BLaER1 treated with 17β-estradiol and CSF1 and Interleukin-3, amounts not matched to agents 10 nM and 100 nM (cell line): ENCODE measurements around the gene ABHD17A.
A peak's percentile ranks its signal among the peaks of the same experiment; 100 is the strongest.

ENCODE experiments used
- H3K27ac ChIP-seq, 11 experiments: shearing (Covaris generic); formaldehyde crosslinking; 2 replicates each; pipeline ENCODE4 v1.8.1; 2022
- H3K27me3 ChIP-seq, 11 experiments: shearing (Covaris generic); formaldehyde crosslinking; 2 replicates each; pipeline ENCODE4 v1.8.1; 2022
- H3K36me3 ChIP-seq, 11 experiments: shearing (Covaris generic); formaldehyde crosslinking; 2 replicates each; pipeline ENCODE4 v1.8.1; 2022
- H3K4me1 ChIP-seq, 10 experiments: shearing (Covaris generic); formaldehyde crosslinking; 2 replicates each; pipeline ENCODE4 v1.8.1; 2022
- H3K4me2 ChIP-seq, 11 experiments: shearing (Covaris generic); formaldehyde crosslinking; 2 replicates each; pipeline ENCODE4 v1.8.1; 2022
- H3K4me3 ChIP-seq, 10 experiments: shearing (Covaris generic); formaldehyde crosslinking; 2 replicates each; pipeline ENCODE4 v1.8.1; 2022
- H3K9ac ChIP-seq, 11 experiments: shearing (Covaris generic); formaldehyde crosslinking; 2 replicates each; pipeline ENCODE4 v1.8.1; 2022
- H3K9me3 ChIP-seq, 11 experiments: shearing (Covaris generic); formaldehyde crosslinking; replicated peaks in 1 of 11; 2 replicates each; pipeline ENCODE4 v1.8.1; 2022
- H4K20me1 ChIP-seq, 11 experiments: shearing (Covaris generic); formaldehyde crosslinking; 2 replicates each; pipeline ENCODE4 v1.8.1; 2022
- Cebpa-rat ChIP-seq, 11 experiments: shearing (Covaris generic); IDR thresholded peaks; 2 replicates each; pipeline ENCODE4 v1.8.1; 2022

The ABHD17A gene

GRCh38 chr19:1843646-1844394 lies 41.5 kb downstream of the ABHD17A start:
- H3K4me2 ChIP-seq, result peak overlapping the region; percentile 95 to 100 (median 97)
- H3K9me3 ChIP-seq, result no peaks in the 10 kb centered on the region
- H3K4me3 ChIP-seq, result peak overlapping the region; percentile 48 to 65 (median 57)
- no peak for TF ChIP-seq Cebpa-rat (IDR thresholded peaks at IDR 0.05)
- H4K20me1 ChIP-seq, result peaks cover 61 to 94% (median 93%) of the 10 kb centered on the region in 11 experiments
- H3K27ac ChIP-seq, result peak overlapping the region; percentile 60 to 100 (median 78)
- H3K4me1 ChIP-seq, result peaks cover 84 to 88% (median 87%) of the 10 kb centered on the region in 10 experiments
- H3K9ac ChIP-seq, result peak overlapping the region; percentile 67 to 100 (median 99)
- no peaks in the 10 kb centered on the region for H3K27me3 ChIP-seq
- H3K36me3 ChIP-seq, result peaks cover 6 to 48% (median 38%) of the 10 kb centered on the region in 11 experiments; a peak in 20 of 22 replicates

- Histone ChIP-seq H3K36me3 (peaks cover 6 to 55% (median 45%) of the 10 kb centered on the region in 11 experiments; a peak in 20 of 22 replicates), H3K9ac (peak overlapping the region; percentile 67 to 100 (median 99)), H3K4me1 (peaks cover 89 to 95% (median 93%) of the 10 kb centered on the region in 10 experiments), H4K20me1 (peaks cover 68 to 100% (median 100%) of the 10 kb centered on the region in 11 experiments), H3K9me3 (no peaks in the 10 kb centered on the region), H3K27ac (peak overlapping the region; percentile 60 to 100 (median 78)), H3K4me2 (peak overlapping the region; percentile 95 to 100 (median 97)), H3K4me3 (peak overlapping the region; percentile 48 to 65 (median 57)), H3K27me3 (no peaks in the 10 kb centered on the region)
- no peak for TF ChIP-seq Cebpa-rat (IDR thresholded peaks at IDR 0.05)
Measured at GRCh38 chr19:1843116-1843515, 42.2 kb downstream of the ABHD17A start.

- Histone ChIP-seq H3K4me2 (peak overlapping the region; percentile 95 to 100 (median 97)), H3K27ac (peak overlapping the region; percentile 49 to 100 (median 76); a peak in 21 of 22 replicates), H4K20me1 (peaks cover 71 to 100% (median 100%) of the 10 kb centered on the region in 11 experiments), H3K4me3 (peak overlapping the region; percentile 37 to 65 (median 57)), H3K36me3 (peaks cover 6 to 64% (median 51%) of the 10 kb centered on the region in 11 experiments; a peak in 20 of 22 replicates), H3K9me3 (no peaks in the 10 kb centered on the region), H3K4me1 (peaks cover 91 to 100% (median 98%) of the 10 kb centered on the region in 10 experiments), H3K9ac (peak overlapping the region; percentile 67 to 100 (median 99)), H3K27me3 (no peaks in the 10 kb centered on the region)
- no peak for TF ChIP-seq Cebpa-rat (IDR thresholded peaks at IDR 0.05)
Measured at GRCh38 chr19:1841209-1841924, 43.9 kb downstream of the ABHD17A start.

- peaks cover 6 to 64% (median 45%) of the 10 kb centered on the region in 11 experiments; a peak in 21 of 22 replicates for H3K36me3 ChIP-seq
- H3K9me3 ChIP-seq, result no peaks in the 10 kb centered on the region
- peak overlapping the region; percentile 26 to 100 (median 72); a peak in 18 of 22 replicates for H3K27ac ChIP-seq
- TF ChIP-seq Cebpa-rat (IDR thresholded peaks at IDR 0.05), result no peak
- H4K20me1 ChIP-seq, result peaks cover 71 to 100% (median 100%) of the 10 kb centered on the region in 11 experiments
- no peaks in the 10 kb centered on the region for H3K27me3 ChIP-seq
- H3K4me3 ChIP-seq, result peak overlapping the region; percentile 37 to 65 (median 57)
- peak overlapping the region; percentile 95 to 100 (median 97) for H3K4me2 ChIP-seq
- H3K4me1 ChIP-seq, result peaks cover 88 to 100% (median 96%) of the 10 kb centered on the region in 10 experiments
- peak overlapping the region; percentile 67 to 100 (median 99) for H3K9ac ChIP-seq
Measured at GRCh38 chr19:1840541-1841115, 44.7 kb downstream of the ABHD17A start.

- peak overlapping the region in 7 of 11 experiments; percentile 2 to 100 (median 49); a peak in 9 of 22 replicates for H3K27ac ChIP-seq
- no peaks in the 10 kb centered on the region for H3K27me3 ChIP-seq
- H3K36me3 ChIP-seq, result peaks cover 4 to 64% (median 45%) of the 10 kb centered on the region in 11 experiments; a peak in 20 of 22 replicates
- no peak for TF ChIP-seq Cebpa-rat (IDR thresholded peaks at IDR 0.05)
- peak overlapping the region; percentile 67 to 100 (median 99); a peak in 17 of 22 replicates for H3K9ac ChIP-seq
- H3K4me1 ChIP-seq, result peaks cover 82 to 98% (median 93%) of the 10 kb centered on the region in 10 experiments
- peak overlapping the region in 7 of 10 experiments; percentile 42 to 65 (median 58); a peak in 8 of 20 replicates for H3K4me3 ChIP-seq
- H3K4me2 ChIP-seq, result peak overlapping the region; percentile 95 to 100 (median 97)
- H3K9me3 ChIP-seq, result no peaks in the 10 kb centered on the region
- peaks cover 71 to 100% (median 100%) of the 10 kb centered on the region in 11 experiments for H4K20me1 ChIP-seq
Measured at GRCh38 chr19:1839658-1840540, 45.4 kb downstream of the ABHD17A start.

- Histone ChIP-seq H3K4me2 (peak overlapping the region; percentile 16 to 100 (median 37); a peak in 18 of 22 replicates), H3K4me3 (no peak overlapping the region), H3K36me3 (peaks cover 19 to 73% (median 61%) of the 10 kb centered on the region in 11 experiments), H3K9ac (peak overlapping the region in 5 of 11 experiments; percentile 1 to 44 (median 39); a peak in 7 of 22 replicates), H3K27ac (peak overlapping the region in 1 of 11 experiments; percentile 12; a peak in 1 of 22 replicates), H4K20me1 (peaks cover 85 to 100% (median 100%) of the 10 kb centered on the region in 11 experiments), H3K27me3 (no peaks in the 10 kb centered on the region), H3K9me3 (no peaks in the 10 kb centered on the region), H3K4me1 (peaks cover 60 to 94% (median 78%) of the 10 kb centered on the region in 10 experiments)
- TF ChIP-seq Cebpa-rat (IDR thresholded peaks at IDR 0.05), result no peak
Measured at GRCh38 chr19:1837625-1838105, 47.6 kb downstream of the ABHD17A start.

GRCh38 chr19:1837222-1837565 lies 48.1 kb downstream of the ABHD17A start:
- H3K4me3 ChIP-seq, result no peak overlapping the region
- peaks cover 24 to 77% (median 66%) of the 10 kb centered on the region in 11 experiments for H3K36me3 ChIP-seq
- H4K20me1 ChIP-seq, result peaks cover 90 to 100% (median 100%) of the 10 kb centered on the region in 11 experiments
- H3K9ac ChIP-seq, result peak overlapping the region in 8 of 11 experiments; percentile 11 to 58 (median 44); a peak in 9 of 22 replicates
- H3K4me1 ChIP-seq, result peaks cover 58 to 94% (median 73%) of the 10 kb centered on the region in 10 experiments
- H3K4me2 ChIP-seq, result peak overlapping the region; percentile 16 to 100 (median 37); a peak in 21 of 22 replicates
- no peaks in the 10 kb centered on the region for H3K9me3 ChIP-seq
- no peaks in the 10 kb centered on the region for H3K27me3 ChIP-seq
- H3K27ac ChIP-seq, result peak overlapping the region in 3 of 11 experiments; percentile 22 to 37 (median 25); a peak in 3 of 22 replicates
- no peak for TF ChIP-seq Cebpa-rat (IDR thresholded peaks at IDR 0.05)
